ENCODE measurements around the gene PODXL2. TPM values are rescaled to one million over a fixed set of nuclear protein-coding genes. Genes with fewer than 3 reads are reported as not detected.

The PODXL2 gene
- total RNA-seq, 3 donors from 2014 or later = 8.8 to 10.6 (median 8.8) TPM

DNA sequence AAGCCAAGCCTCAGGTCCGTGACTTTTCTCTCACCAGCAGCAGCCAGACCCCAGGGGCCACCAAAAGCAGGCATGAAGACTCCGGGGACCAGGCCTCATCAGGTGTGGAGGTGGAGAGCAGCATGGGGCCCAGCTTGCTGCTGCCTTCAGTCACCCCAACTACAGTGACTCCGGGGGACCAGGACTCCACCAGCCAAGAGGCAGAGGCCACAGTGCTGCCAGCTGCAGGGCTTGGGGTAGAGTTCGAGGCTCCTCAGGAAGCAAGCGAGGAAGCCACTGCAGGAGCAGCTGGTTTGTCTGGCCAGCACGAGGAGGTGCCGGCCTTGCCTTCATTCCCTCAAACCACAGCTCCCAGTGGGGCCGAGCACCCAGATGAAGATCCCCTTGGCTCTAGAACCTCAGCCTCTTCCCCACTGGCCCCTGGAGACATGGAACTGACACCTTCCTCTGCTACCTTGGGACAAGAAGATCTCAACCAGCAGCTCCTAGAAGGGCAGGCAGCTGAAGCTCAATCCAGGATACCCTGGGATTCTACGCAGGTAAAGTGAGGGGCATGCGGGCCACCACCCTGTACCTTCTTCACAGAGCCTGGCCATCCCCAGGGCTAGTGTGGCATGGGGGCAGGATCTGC is 31.8 kb downstream of the PODXL2 start:
- Histone ChIP-seq H3K27me3 (no peaks in the 10 kb centered on the region), H3K27ac (no peak overlapping the region), H3K4me3 (no peak overlapping the region), H3K36me3 (no peaks in the 10 kb centered on the region), H3K4me1 (no peaks in the 10 kb centered on the region), H3K9me3 (no peaks in the 10 kb centered on the region)
- no peak for DNase-seq (ENCODE audit: low spot score in 2 of 2)
- TF ChIP-seq POLR2AphosphoS5 (IDR thresholded peaks at IDR 0.05) (no peak), POLR2A (IDR thresholded peaks at IDR 0.05) (no peak)
- TF ChIP-seq, protein P1, sequence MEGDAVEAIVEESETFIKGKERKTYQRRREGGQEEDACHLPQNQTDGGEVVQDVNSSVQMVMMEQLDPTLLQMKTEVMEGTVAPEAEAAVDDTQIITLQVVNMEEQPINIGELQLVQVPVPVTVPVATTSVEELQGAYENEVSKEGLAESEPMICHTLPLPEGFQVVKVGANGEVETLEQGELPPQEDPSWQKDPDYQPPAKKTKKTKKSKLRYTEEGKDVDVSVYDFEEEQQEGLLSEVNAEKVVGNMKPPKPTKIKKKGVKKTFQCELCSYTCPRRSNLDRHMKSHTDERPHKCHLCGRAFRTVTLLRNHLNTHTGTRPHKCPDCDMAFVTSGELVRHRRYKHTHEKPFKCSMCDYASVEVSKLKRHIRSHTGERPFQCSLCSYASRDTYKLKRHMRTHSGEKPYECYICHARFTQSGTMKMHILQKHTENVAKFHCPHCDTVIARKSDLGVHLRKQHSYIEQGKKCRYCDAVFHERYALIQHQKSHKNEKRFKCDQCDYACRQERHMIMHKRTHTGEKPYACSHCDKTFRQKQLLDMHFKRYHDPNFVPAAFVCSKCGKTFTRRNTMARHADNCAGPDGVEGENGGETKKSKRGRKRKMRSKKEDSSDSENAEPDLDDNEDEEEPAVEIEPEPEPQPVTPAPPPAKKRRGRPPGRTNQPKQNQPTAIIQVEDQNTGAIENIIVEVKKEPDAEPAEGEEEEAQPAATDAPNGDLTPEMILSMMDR (IDR thresholded peaks at IDR 0.05) = no peak
- intact Hi-C loops (cut with DNase I; ENCODE audit: low total_unique reads) = loop anchor here (10.0 kb wide), 1 partner anchor 314 kb away; no protein-coding TSS in a partner anchor

DNA sequence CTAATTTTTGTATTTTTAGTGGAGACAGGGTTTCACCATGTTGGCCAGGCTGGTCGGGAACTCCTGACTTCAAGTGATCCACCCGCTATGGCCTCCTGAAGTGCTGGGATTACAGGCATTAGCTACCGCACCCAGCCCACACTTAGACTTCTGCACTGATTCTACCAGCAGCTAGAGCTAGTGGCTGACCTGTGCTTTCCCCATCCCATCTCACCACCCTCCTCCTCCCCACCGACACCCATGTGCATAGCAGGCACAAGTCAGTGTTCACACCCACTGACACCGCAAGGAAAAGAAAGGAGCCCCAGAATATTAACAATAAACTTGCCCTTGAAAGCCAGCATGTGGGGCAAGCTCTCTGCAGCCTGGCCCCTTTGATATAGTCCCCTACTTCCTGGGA is 32.6 kb downstream of the PODXL2 start:
- H3K9me3 ChIP-seq = no peaks in the 10 kb centered on the region
- DNase-seq (ENCODE audit: low spot score in 2 of 2) = no peak
- no peak overlapping the region for H3K27ac ChIP-seq
- TF ChIP-seq, protein P1 (IDR thresholded peaks at IDR 0.05) = no peak
- TF ChIP-seq POLR2A (IDR thresholded peaks at IDR 0.05) (no peak), POLR2AphosphoS5 (IDR thresholded peaks at IDR 0.05) (no peak)
- intact Hi-C loops (cut with DNase I; ENCODE audit: low total_unique reads) = loop anchor here (10.0 kb wide), 1 partner anchor 313 kb away; no protein-coding TSS in a partner anchor
- H3K4me1 ChIP-seq = no peaks in the 10 kb centered on the region
- H3K4me3 ChIP-seq = no peak overlapping the region
- H3K27me3 ChIP-seq = no peaks in the 10 kb centered on the region
- no peaks in the 10 kb centered on the region for H3K36me3 ChIP-seq

DNA sequence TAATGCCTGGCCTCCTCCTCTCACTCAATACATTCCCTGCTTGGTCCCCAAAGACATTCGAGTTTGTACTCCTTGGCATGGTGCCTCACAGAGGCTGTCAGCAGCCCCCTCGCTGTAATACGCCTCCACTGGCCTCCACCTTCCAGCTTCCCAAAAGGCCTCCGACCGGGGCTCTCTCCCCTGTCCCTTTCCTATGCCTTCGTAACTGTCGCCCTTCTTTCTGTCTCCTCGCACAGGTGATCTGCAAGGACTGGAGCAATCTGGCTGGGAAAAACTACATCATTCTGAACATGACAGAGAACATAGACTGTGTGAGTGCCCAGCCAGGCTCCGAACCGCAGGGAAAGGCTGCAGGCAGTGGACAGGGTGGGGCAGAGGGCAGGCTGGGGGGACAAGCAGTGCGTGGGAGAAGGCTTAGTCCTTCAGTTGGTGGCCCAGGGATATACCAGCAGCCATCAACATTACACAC is 33.0 kb downstream of the PODXL2 start:
- no peaks in the 10 kb centered on the region for H3K9me3 ChIP-seq
- no peak for TF ChIP-seq POLR2A (IDR thresholded peaks at IDR 0.05)
- no peak for TF ChIP-seq POLR2AphosphoS5 (IDR thresholded peaks at IDR 0.05)
- TF ChIP-seq, protein P1 (IDR thresholded peaks at IDR 0.05) = no peak
- H3K4me3 ChIP-seq = no peak overlapping the region
- DNase-seq (ENCODE audit: low spot score in 2 of 2) = no peak
- no peaks in the 10 kb centered on the region for H3K36me3 ChIP-seq
- no peaks in the 10 kb centered on the region for H3K27me3 ChIP-seq
- H3K4me1 ChIP-seq = no peaks in the 10 kb centered on the region
- intact Hi-C loops (cut with DNase I; ENCODE audit: low total_unique reads) = loop anchor here (10.0 kb wide), 1 partner anchor 313 kb away; no protein-coding TSS in a partner anchor
- H3K27ac ChIP-seq = no peak overlapping the region

DNA sequence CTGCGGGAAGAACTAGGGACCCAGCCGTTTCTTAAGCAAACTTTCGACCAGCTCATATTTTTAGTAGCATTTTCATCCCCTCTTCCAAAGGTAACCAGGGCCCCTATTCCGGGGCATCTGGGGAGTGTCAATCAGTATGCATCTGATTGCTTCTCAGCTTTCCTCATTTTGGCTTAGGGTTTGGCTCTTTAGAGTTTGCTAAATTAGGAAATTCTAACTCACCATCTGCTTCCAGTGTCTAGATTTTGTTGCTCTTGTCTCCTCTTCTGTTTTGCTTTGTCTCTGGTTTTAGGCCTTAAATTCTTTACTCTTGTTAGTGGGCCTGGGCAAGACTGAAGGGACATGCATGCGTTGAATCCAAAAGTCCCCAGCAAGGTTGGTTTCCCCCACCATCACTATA is 34.2 kb downstream of the PODXL2 start:
- Histone ChIP-seq H3K4me1 (no peaks in the 10 kb centered on the region), H3K27me3 (no peaks in the 10 kb centered on the region), H3K4me3 (no peak overlapping the region), H3K27ac (no peak overlapping the region), H3K9me3 (no peaks in the 10 kb centered on the region), H3K36me3 (no peaks in the 10 kb centered on the region)
- intact Hi-C loops (cut with DNase I; ENCODE audit: low total_unique reads) = loop anchor here (10.0 kb wide), 1 partner anchor 312 kb away; no protein-coding TSS in a partner anchor
- no peak for DNase-seq (ENCODE audit: low spot score in 2 of 2)
- TF ChIP-seq, protein P1 (IDR thresholded peaks at IDR 0.05) = no peak
- no peak for TF ChIP-seq POLR2AphosphoS5 (IDR thresholded peaks at IDR 0.05)
- TF ChIP-seq POLR2A (IDR thresholded peaks at IDR 0.05) = no peak

DNA sequence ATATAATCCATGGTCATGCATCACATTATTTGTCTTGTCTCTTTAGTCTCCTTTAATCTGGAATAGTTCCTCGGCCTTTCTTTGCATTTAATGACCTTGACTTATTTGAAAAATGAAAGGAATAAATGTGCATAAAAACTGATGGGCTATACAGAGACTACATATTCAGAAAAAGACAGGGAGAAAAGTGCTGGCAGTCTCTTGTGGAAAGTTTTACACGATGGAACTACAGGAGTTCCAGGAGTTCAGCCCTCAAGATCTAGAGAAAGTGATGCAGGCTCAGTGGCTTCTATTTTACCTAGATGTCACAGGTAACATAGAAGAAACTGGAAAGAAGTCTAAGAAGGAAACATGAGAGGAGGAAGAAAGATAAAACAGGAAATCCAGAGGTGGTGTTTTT is 36.2 kb downstream of the PODXL2 start:
- no peaks in the 10 kb centered on the region for H3K27me3 ChIP-seq
- H3K36me3 ChIP-seq = no peaks in the 10 kb centered on the region
- H3K4me3 ChIP-seq = no peak overlapping the region
- H3K9me3 ChIP-seq = no peaks in the 10 kb centered on the region
- no peak for DNase-seq (ENCODE audit: low spot score in 2 of 2)
- no peaks in the 10 kb centered on the region for H3K4me1 ChIP-seq
- H3K27ac ChIP-seq = no peak overlapping the region
- intact Hi-C loops (cut with DNase I; ENCODE audit: low total_unique reads) = loop anchor here (10.0 kb wide), 1 partner anchor 310 kb away; no protein-coding TSS in a partner anchor
- no peak for TF ChIP-seq POLR2A (IDR thresholded peaks at IDR 0.05)
- TF ChIP-seq POLR2AphosphoS5 (IDR thresholded peaks at IDR 0.05) = no peak
- TF ChIP-seq, protein P1 (IDR thresholded peaks at IDR 0.05) = no peak

All from breast epithelium (tissue), 4 donors.